GM18868 (cell line): Measurements from ENCODE around the gene SNAPIN.
"Not testable (repeated sequence)": the region's sequence is repeated elsewhere in the genome, so short reads cannot be mapped to it uniquely, and the experiment has no call there.

ENCODE experiments used
- ATAC-seq: cut with Tn5 transposase; IDR thresholded peaks from one replicate; pipeline ENCODE4 v1.9.1; 2021; ENCODE audit warnings: mild to moderate bottlenecking, moderate library complexity; ENCODE audit not compliant: unreplicated experiment

SNAPIN gene

GRCh38 chr1:153626904-153627714 is 31.4 kb upstream of the SNAPIN start, which contains the start of gene S100A13:
S100A13 (minus strand) TSS chr1:153627505; CDS start chr1:153626472, 1,033 bp downstream.
- ATAC-seq = no peak

- ATAC-seq = no peak
These were observed 30.5 kb upstream of the SNAPIN start, which contains the start of gene S100A1 for GRCh38 chr1:153627715-153628626. S100A1 (plus strand) TSS chr1:153628434; CDS start chr1:153630522, 2,088 bp downstream.

GRCh38 chr1:153628638-153629342 is 29.7 kb upstream of the SNAPIN start:
- no peak for ATAC-seq

- no peak for ATAC-seq
These were observed 29.2 kb upstream of the SNAPIN start for GRCh38 chr1:153629343-153629665.

GRCh38 chr1:153629971-153630370 is 28.5 kb upstream of the SNAPIN start:
- no peak for ATAC-seq

- ATAC-seq = no peak
These were observed 28.1 kb upstream of the SNAPIN start for GRCh38 chr1:153630384-153630783.

- ATAC-seq = no peak
These were observed 27.2 kb upstream of the SNAPIN start for GRCh38 chr1:153631047-153632022.

- ATAC-seq = peak; percentile 21
These were observed 25.2 kb upstream of the SNAPIN start for GRCh38 chr1:153633161-153633753.

- peak; percentile 81 for ATAC-seq
These were observed 24.5 kb upstream of the SNAPIN start, which contains the start of gene CHTOP for GRCh38 chr1:153633754-153634665. CHTOP (plus strand) TSS chr1:153634066; CDS start chr1:153636589, 2,523 bp downstream.

GRCh38 chr1:153635872-153636271 is 22.6 kb upstream of the SNAPIN start:
- ATAC-seq = no peak

GRCh38 chr1:153636312-153636711 is 22.2 kb upstream of the SNAPIN start:
- ATAC-seq = no peak

- no peak for ATAC-seq
These were observed 20.2 kb upstream of the SNAPIN start for GRCh38 chr1:153638261-153638660.

GRCh38 chr1:153639280-153639679 is 19.2 kb upstream of the SNAPIN start:
- no peak for ATAC-seq

- not testable (repeated sequence) for ATAC-seq
These were observed 18.3 kb upstream of the SNAPIN start for GRCh38 chr1:153640213-153640612.

- no peak for ATAC-seq
These were observed 17.6 kb upstream of the SNAPIN start for GRCh38 chr1:153640861-153641260.

- no peak for ATAC-seq
These were observed 16.3 kb upstream of the SNAPIN start for GRCh38 chr1:153642161-153642560.

GRCh38 chr1:153643100-153643499 is 15.4 kb upstream of the SNAPIN start:
- ATAC-seq = no peak

- no peak for ATAC-seq
These were observed 14.7 kb upstream of the SNAPIN start for GRCh38 chr1:153643816-153644215.
